Glomerular visceral epithelial cell (primary cell): ENCODE measurements around the gene SEMA5A.
A peak's percentile ranks its signal among the peaks of the same experiment; 100 is the strongest.
"Not testable (repeated sequence)": the region's sequence is repeated elsewhere in the genome, so short reads cannot be mapped to it uniquely, and the experiment has no call there.

Experiments
- DNase-seq: peaks from one replicate; pipeline ENCODE4 v3.0.0-alpha.2; 2016; ENCODE audit errors: extremely low spot score

The SEMA5A gene

DNA sequence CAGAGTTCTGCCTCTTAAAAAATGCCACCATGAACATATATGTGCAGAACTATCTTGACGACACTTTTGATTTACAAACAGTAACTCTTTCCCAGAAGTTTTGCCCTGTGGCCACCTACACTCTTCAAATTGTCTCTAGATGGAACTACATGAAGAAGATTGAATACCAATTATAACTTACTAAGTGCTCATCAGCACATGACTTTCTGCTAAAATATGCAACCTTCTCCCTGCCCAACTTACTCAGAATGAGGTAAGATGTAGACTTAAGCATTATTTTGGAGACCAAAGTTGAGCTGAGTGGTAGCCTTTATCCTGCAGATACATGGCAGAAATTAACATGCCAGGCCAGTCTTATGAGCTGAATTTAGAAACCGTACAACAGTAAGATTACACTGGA lies 105.4 kb downstream of the SEMA5A start:
- DNase-seq = no peak

DNA sequence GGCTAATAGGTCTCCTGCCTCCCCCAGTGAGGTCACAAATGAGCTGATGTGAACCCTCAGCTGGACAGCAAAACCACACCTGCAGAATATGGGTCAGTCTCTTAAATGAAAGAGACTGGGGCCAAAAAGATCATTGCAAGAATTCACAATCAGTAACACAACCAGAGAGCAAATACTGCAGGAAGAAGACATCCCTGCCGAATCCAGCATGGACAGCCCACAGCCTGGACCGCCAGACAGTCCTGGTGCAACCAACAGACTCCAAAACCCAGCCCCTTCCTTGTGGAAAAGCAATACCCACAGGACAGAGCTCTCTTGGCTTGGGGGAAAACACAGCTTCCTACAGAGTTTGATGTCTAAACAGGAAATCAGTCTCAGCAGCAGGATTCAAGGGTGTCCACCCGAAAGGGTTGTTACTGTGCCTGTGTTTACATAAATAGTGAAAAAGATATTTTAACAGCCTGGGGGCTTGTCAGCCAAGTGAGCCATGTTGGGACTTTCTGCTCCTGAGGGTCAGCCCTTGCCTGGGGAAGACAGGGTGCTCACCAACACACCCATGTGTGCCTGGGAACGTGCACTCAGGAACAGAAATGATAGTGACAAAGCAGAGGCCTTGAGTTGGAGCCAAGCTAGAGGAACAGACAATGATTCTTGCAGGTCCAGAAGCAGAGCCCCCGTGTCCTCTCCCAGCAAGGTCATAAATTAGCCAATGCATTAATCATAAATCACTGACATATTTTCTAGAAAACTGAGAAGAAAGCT lies 106.2 kb downstream of the SEMA5A start:
- no peak for DNase-seq

DNA sequence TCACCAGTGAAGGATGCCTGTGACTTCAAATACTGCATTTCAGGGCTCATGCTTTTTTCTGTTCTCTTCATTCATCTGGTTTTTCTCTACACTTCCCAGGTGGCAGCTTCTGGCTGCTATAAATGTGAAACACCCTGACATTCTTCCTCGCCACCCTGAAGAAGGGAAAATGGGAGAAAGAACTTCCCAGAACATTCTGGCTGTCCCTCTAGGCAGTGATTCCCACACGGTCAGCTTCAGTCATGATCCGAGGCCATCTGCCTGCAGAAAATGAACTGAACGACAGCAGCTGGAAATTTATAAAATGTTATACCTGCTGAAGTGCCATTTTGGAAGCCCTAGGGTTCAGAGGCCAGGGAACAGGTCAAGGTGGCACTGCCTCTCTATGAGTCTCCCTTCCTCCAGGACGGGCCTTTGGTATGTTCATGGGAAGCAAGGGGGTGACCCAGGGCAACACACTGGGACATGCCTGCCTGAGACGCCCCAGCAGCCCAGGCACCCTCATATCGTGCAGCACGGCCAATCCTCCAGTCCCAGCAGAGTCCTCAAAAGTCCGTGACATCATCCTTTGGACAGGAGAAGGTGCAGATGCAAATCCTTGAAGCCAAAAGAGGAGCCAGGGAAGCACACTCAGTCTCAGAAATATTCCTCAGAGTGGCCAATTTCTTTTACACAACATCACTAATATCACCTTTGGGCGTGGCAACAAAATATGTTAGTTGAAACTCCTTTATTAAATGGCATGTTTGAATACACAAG lies 107.1 kb downstream of the SEMA5A start:
- no peak for DNase-seq

DNA sequence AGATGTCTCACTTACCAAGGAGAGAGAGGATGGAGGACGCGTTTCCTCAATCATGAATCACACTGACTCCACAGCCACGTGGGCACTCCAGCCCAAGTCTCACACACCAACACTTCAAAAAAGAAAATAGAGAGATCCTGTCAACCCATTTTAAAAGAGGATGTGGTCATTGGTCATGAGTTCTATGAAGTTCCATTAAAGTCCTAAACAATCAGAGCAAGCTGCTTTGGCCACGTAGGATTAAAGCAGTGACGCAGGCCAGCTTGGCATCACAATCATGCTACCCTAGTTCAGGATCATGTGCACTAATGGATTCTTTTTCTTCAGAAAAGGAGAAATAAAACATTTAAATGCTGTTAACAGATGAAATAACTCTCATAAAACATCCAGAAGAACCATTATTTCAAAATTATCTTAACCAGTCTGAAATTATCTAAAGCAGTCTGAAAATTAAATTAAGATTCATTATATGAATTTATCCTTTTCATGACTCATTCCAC lies 108.1 kb downstream of the SEMA5A start:
- peak; percentile 53 for DNase-seq

DNA sequence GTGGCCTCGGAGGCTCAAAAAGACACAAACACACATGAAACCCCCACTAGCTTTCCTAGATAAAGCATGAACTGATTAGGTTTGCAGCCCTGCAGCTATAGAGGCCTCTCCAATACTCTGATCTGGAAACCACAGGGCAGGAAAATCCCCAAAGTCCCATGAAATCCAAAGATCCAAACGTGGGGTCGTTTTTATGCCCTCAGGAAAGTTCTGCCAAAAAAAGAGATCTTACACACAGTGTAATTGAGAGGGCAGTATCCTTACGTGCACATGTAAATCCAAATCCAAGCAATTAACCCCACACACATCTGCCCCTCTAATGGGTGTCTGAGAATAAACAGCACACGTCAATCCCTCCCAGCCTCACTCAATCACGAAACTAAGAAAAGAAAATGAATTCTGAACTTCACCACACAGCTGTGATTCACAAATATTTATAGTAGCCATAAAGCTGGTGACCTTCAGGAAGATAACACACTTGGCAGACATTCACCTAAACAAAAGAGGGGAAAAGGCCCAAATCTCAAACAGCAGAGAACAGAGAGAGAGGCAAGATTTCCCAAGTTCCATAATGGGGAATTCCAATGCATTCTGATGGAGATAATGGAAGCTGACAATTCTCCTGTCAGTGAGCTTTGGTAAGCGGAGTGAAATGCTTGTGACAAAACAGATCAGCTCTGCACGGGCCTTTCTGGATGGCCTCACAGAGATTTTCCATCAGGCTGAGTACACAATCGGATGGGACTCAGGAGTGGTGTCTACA lies 114.2 kb downstream of the SEMA5A start:
- DNase-seq = no peak

DNA sequence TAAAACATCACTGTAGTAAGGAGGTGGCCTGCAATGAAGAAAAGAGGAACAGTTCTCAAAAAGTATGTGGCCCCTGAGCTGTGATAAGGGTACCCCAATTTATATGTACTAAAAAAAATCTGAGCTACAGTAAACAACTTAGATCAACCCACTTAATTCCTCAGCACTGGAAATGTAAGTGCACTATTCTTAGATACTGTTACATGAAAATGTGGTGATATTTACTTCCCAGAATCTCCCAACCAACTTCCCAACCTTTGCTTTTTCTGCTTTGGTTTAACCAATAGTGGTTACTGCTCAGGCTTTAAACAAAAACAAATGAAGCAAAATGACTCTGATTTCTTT lies 114.8 kb downstream of the SEMA5A start:
- DNase-seq = no peak

DNA sequence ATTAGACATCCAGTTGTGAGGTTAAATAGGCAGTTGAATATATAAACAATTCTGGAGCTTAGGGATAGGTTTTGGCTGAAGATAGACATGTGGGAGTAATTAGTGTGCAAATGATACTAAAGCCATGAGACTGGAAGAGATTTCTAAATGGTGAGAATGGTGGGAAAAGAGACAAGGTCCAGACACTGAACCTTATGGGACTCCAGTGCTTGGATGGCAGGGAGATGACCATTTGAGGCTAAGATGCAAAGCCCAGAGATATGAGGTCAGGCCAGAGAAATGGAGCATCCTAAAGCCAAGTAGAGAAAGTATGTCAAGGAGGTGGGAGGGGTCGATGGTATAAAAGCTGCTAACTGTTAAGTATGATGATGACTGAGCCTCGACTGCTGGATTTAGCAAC lies 115.6 kb downstream of the SEMA5A start:
- DNase-seq = no peak

DNA sequence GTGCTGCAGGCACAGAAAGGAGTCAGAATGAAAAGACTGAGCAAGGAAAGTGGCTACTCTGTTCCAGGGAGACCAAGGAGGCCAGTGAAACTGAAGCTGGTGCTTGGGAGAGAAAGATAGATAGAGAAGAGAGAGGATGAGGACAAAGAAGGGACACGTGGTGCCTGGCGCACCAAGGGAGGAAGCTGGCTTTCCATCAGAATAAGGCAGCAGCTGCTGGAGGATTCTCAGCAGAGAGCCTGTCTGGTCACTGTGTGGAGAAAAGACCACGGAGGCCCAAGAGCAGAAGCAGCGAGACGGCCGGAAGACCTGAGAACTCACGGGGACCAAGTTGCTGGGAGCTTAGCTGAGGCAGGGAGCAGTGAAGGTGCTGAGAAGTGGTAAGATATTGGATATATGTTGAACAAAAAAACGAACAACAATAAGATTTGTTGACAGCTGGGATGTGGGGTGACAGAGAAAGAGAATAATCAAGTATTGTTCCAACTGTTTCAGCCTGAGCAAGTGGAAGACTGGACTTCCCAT lies 116.1 kb downstream of the SEMA5A start:
- no peak for DNase-seq

DNA sequence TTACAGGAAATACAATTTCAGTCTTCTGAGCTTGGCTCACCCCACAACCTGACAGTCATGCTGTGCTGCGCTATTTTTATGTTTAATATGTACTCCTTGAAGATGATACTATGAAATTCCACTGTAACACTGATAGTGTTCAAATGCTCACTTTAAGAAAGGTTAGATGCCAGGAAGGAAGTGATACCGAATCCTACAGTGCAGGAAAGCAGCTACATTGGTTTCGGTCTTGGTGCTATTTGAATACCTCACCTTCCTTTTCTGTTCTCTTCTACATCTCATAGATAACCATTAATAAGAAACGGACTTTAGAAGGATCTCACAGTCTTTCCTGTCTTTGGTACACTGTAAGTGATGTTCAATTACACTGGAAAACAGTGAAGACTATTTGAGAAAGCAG lies 117.6 kb downstream of the SEMA5A start:
- DNase-seq = no peak

DNA sequence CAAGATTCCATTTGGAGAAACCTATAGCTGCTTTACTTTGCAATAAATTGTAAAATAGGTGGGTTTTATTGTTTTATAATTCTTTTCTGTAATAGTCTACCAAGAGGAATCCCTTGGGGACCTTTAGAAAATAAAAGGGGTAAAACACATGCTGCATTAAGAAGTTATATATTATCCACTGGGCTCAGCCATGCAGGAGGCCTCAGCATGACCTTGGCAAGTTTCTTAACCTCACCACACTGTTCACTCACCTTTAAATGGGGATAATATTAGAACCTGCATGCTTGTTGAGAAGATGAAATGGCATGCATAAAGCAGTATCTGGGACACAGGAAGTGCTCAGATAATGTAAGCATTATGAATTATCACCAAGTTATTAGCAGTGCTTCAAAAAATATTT lies 120.2 kb downstream of the SEMA5A start:
- no peak for DNase-seq

DNA sequence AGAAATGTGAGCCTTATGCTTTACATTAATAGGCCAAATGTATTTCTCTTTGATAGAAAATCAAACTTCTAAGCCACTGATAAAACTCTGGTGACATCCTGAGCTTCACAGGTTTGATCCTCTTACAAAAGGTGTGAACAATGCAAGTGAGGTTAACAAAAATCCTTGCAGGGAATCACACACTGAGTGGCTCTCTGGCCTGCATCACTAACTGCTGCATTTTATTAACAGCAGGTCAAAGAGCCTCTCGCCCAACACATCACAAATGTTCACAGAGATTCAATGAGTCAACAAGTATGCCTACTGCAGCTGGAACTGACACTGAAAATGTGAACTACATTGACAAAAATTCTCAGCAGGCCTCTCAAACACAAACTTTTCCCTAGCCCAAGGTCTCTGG lies 122.3 kb downstream of the SEMA5A start:
- no peak for DNase-seq

DNA sequence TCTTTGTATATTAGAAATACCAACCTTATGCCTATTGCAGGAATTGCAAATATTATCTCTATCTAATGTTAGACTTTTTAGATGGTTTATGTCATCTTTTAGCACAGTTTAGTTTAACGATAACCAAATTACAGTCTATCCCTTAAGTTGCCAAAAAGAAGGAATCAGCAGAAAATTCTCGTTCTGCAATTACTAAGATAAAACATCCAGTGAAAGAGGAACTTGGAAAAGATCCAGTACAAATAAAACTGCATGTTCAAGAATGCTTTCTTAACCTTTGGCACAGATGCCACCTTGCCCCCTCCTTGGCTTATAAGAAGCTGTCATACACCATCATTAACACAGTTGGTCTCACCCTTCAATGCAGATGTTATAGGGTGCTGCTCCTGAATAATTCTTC lies 124.0 kb downstream of the SEMA5A start:
- DNase-seq = peak; percentile 27

DNA sequence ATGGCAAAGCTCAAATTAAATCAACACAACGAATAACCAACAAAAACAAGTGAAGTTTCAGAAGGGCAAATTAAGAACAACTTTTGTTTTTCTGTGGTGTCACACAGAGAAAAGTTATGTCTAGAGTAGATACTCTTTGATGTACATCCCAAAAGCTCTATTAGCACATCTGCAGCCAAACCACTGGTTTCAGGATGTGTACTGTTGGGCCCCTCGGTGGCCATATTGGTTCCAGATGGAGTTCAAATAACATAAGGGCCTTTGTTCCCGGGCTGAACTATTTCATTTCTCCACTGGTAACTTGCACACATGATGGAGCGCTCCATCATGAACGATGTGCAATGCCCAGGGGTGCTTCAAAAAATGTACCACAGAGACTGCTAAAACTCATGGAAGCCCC lies 126.1 kb downstream of the SEMA5A start:
- DNase-seq = no peak

DNA sequence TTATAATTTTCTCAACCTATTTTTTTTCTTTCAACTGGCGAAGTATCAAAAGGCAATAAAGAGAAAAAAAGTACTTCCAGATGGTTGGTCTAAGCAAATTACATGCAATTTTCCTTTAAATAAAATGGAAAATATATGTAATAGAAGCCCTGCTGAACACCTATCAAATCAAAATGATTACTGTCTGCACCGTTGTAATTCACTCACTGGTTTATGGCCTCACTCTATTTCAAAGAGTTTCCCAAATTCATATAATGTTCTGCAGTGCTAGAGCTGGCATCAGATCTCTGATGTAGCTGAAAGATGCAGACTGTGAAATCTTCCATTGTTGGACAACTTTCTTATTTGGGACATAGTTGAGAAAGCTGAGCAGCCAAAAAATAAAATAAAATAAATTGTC lies 130.3 kb downstream of the SEMA5A start:
- DNase-seq = no peak

DNA sequence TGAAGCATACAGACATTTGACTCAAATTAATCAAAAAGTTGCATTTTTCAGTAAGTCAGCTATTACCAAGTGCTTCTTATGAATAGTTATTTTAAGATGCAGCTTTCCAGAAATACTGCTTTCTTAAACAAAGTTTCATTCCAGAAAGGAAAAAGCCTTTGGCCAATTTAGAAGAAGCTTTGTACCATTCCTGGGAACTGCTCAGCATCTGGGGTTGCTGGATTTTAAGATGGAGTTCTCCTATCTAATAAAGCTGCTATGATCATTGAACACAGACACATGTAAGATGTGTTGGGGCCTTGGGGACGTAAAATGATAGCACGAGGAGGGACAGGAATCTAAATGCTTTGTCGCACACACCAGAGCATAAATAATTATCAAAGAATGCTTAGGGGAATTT lies 130.8 kb downstream of the SEMA5A start:
- DNase-seq = no peak

DNA sequence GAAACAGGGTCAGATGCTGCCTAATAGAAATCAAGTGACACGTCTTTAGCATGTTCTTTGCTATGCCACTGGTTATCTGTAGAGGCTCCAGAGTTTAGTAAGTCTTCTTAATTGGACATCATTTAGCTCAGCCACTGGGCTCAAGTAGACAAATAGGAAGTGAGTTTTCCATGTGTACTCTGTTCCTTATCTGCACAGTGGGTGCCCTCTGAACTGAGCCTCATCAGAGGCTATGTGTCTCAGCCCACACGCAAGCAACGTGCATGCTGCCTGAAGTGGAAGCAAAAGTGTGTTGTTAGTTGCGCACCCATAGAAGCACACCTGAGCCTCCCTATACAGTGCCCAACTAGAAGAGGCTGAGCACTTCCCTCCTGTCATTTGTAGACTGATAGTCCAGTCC lies 134.7 kb downstream of the SEMA5A start:
- no peak for DNase-seq

DNA sequence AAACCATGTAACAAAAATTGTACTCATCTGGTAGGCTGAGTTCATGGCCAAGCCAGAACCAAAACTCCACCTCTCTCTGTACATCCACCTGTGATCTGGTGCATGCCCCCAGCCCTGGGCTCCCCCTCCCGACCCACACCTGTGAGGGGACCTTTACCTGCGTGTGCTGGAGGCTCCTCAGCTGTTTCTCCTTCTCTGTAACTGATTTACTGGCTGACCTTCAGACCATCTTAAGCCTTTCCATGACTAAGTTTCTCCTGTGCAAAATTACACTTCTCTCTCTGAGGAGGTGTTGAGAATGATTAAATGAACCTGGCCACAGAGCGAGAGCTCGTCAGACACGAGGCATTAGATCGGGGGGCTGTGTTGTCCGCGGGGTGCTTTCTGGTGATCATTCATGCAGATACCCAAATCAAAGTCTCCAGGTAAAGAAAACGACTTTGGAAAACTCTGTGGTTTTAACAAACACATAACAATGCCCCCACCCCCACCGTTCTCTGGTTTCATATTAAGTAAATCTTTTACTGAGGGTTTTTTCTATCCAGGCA lies 136.4 kb downstream of the SEMA5A start:
- DNase-seq = peak; percentile 81

DNA sequence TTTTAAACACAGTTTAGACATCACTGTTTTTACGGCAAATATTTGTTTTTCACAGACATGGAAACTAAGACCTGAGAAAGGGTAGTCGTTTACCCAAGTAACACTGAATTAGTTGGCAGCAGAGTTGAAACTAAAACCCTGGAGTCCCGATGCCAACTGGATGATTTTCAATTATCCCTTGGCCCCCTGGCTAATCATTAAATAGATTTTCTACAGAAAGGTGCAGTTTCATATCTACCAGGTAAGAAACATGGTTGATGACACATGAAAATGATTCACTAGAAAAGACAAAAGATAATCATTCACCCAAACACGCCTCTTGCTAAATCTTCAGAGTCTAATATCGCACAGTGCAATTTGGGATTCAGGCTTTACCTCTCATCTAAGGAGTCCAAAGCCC lies 136.9 kb downstream of the SEMA5A start:
- peak; percentile 46 for DNase-seq

DNA sequence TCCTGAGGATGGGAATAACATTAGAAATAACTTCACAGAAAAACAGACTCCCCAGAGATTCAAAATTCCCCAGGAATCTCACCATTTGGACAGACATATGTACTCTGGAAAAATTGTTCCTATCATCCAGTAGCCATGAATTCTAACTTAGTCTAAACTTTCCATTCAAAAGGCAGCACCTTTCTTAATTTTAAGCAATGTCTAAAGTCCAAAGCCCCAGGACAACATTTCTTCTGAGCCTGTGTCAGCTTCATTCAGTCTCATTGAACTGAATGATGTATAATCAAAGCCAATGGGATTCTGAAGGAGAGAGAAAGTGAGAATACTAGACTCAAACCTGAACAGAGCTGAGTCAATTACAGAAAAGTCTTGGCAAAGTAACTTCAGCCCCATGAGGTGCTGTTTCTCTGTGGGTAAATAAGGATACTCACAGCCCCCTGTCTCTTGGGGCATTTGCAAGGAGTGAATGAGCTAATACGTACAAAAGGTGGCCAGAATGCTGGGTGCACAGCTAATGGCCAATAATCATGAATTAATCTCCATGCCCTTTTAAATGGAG lies 140.6 kb downstream of the SEMA5A start:
- DNase-seq = no peak

DNA sequence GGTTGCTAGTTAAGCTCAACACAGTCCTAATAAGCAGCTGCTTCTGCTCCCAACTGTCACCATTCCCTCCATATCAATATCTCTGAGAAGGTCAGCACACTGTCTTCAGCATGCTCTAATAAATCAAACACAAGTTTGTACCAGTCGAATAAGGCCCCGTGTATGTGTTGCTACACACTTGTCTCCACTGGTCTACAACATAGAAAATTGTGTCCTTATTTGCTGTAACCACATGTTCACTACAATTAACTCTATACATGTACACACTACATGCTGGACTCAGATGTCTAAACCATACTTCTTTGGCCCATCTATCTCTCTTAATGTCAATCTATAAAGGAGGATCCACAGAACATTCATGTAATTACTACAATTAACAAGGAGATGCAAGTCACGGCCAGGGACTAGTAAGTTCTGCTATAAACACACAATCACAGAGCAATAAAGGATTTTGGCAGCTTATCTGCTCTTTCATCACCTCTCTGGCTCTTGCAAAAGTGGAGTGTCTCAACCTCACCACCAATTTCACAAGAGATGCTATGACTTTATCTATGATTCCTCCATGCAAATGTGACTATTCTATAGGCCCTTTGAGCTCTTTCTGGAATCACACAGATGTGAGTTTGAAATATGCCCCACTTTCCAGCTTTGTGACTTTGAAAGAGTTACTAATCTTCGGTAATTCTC lies 143.9 kb downstream of the SEMA5A start:
- DNase-seq = no peak

DNA sequence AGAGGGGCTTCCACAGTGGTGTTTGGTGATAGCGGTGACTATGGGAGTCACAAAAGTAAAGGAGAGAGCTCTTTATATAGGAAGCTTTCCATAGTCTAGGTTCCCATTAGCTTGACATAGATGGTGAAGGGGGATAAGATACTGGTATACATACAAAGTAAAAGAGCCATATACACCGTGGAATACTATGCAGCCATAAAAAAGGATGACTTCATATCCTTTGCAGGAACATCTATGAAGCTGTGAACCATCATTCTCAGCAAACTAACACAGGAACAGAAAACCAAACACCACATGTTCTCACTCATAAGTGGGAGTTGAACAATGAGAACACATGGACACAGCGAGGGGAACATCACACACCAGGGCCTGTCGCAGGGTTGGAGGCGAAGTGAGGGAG lies 146.1 kb downstream of the SEMA5A start:
- DNase-seq = not testable (repeated sequence)
